PFSK-1 (cell line): ENCODE results near the gene TAOK1.

Experiments used
- FOXP2 ChIP-seq: optimal IDR thresholded peaks from 2 replicates; pipeline ENCODE3; 2011; ENCODE audit warnings: borderline replicate concordance, control low read depth, inconsistent platforms; ENCODE audit not compliant: insufficient read depth; ENCODE audit errors: extremely low read length, extremely low read depth
- POLR2AphosphoS5 ChIP-seq: IDR thresholded peaks from 2 replicates; pipeline ENCODE4 v1.6.1; 2012; ENCODE audit warnings: low read depth, mild to moderate bottlenecking, control low read depth, low read length, moderate library complexity
- TAF1 ChIP-seq: IDR thresholded peaks from 2 replicates; pipeline ENCODE4 v1.6.1; 2012; ENCODE audit warnings: low read length, control low read depth, borderline replicate concordance; ENCODE audit not compliant: insufficient read depth
- TF ChIP-seq, protein P1 (sequence below), 2 experiments: IDR thresholded peaks; 2 replicates each; pipeline versions ENCODE4 v1.6.1 to v1.8.0; 2011 to 2012; ENCODE audit warnings: low read depth in 2 of 2, low read length in 2 of 2, control low read depth in 1 of 2, inconsistent platforms in 1 of 2, mild to moderate bottlenecking in 1 of 2, moderate library complexity in 1 of 2; ENCODE audit not compliant: insufficient read depth in 1 of 2

GRCh38 chr17:29555840-29556239 lies 165.7 kb downstream of the TAOK1 start:
- TF ChIP-seq POLR2AphosphoS5 (no peak), TAF1 (no peak), FOXP2 (no peak)
- TF ChIP-seq, protein P1, sequence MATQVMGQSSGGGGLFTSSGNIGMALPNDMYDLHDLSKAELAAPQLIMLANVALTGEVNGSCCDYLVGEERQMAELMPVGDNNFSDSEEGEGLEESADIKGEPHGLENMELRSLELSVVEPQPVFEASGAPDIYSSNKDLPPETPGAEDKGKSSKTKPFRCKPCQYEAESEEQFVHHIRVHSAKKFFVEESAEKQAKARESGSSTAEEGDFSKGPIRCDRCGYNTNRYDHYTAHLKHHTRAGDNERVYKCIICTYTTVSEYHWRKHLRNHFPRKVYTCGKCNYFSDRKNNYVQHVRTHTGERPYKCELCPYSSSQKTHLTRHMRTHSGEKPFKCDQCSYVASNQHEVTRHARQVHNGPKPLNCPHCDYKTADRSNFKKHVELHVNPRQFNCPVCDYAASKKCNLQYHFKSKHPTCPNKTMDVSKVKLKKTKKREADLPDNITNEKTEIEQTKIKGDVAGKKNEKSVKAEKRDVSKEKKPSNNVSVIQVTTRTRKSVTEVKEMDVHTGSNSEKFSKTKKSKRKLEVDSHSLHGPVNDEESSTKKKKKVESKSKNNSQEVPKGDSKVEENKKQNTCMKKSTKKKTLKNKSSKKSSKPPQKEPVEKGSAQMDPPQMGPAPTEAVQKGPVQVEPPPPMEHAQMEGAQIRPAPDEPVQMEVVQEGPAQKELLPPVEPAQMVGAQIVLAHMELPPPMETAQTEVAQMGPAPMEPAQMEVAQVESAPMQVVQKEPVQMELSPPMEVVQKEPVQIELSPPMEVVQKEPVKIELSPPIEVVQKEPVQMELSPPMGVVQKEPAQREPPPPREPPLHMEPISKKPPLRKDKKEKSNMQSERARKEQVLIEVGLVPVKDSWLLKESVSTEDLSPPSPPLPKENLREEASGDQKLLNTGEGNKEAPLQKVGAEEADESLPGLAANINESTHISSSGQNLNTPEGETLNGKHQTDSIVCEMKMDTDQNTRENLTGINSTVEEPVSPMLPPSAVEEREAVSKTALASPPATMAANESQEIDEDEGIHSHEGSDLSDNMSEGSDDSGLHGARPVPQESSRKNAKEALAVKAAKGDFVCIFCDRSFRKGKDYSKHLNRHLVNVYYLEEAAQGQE (IDR thresholded peaks at IDR 0.05; ENCODE audit: insufficient read depth in 1 of 2, low read depth in 2 of 2, low read length in 2 of 2) = no peak
